ENCODE data around the gene RAB3A.
A peak's percentile ranks its signal among the peaks of the same experiment; 100 is the strongest.

The RAB3A gene

GRCh38 chr19:18204394-18205199 lies 755 bp upstream of the RAB3A start (continued):
- no peak for TF ChIP-seq ZFP3 (tag by site-specific recombination; IDR thresholded peaks at IDR 0.05; ENCODE audit: low read depth)
- no peak for TF ChIP-seq ZNF239 (tag by site-specific recombination; IDR thresholded peaks at IDR 0.05)
- no peak for TF ChIP-seq KLF1 (tag by site-specific recombination; IDR thresholded peaks at IDR 0.05)
- no peak for TF ChIP-seq SETDB1 (IDR thresholded peaks at IDR 0.05; ENCODE audit: insufficient read length, low read length)
- TF ChIP-seq ZNF221 (tag by site-specific recombination; IDR thresholded peaks at IDR 0.05; ENCODE audit: borderline replicate concordance): no peak
- no peak for TF ChIP-seq ZNF747 (tag by site-specific recombination; IDR thresholded peaks at IDR 0.05)
- TF ChIP-seq KLF8 (tag by site-specific recombination; IDR thresholded peaks at IDR 0.05): peak; percentile 83; the same call in 1 of the 2 replicates
- TF ChIP-seq ZNF133 (tag by site-specific recombination; IDR thresholded peaks at IDR 0.05): no peak
- no peak for TF ChIP-seq ZNF560 (tag by site-specific recombination; IDR thresholded peaks at IDR 0.05; ENCODE audit: borderline replicate concordance)
- no peak for TF ChIP-seq ZNF610 (tag by site-specific recombination; IDR thresholded peaks at IDR 0.05; ENCODE audit: borderline replicate concordance)
- no peak for TF ChIP-seq ZNF549 (tag by site-specific recombination; IDR thresholded peaks at IDR 0.05)
- no peak for TF ChIP-seq ZNF10 (tag by site-specific recombination; IDR thresholded peaks at IDR 0.05)
- TF ChIP-seq ZNF292 (tag by site-specific recombination; IDR thresholded peaks at IDR 0.05; ENCODE audit: borderline replicate concordance, low read depth): no peak
- no peak for TF ChIP-seq ZNF184 (tag by site-specific recombination; IDR thresholded peaks at IDR 0.05)
- no peak for TF ChIP-seq ZBTB21 (tag by site-specific recombination; IDR thresholded peaks at IDR 0.05)
- no peak for TF ChIP-seq PRDM4 (tag by site-specific recombination; IDR thresholded peaks at IDR 0.05)
- TF ChIP-seq ZNF366 (tag by site-specific recombination; conservative IDR thresholded peaks at IDR 0.05): peak; percentile 81
- TF ChIP-seq ZNF19 (tag by site-specific recombination; IDR thresholded peaks at IDR 0.05; ENCODE audit: low read depth): no peak
- TF ChIP-seq ZNF354C (tag by site-specific recombination; IDR thresholded peaks at IDR 0.05; ENCODE audit: borderline replicate concordance, low read depth): no peak
- no peak for TF ChIP-seq ZNF600 (tag by site-specific recombination; IDR thresholded peaks at IDR 0.05)
- TF ChIP-seq IKZF3 (tag by site-specific recombination; IDR thresholded peaks at IDR 0.05): peak; percentile 54; the same call in 1 of the 2 replicates
- no peak for TF ChIP-seq ZNF830 (tag by site-specific recombination; IDR thresholded peaks at IDR 0.05; ENCODE audit: low read depth)
- no peak for TF ChIP-seq ZNF555 (tag by site-specific recombination; conservative IDR thresholded peaks at IDR 0.05)
- TF ChIP-seq ZNF654 (tag by site-specific recombination; IDR thresholded peaks at IDR 0.05; ENCODE audit: low read depth): no peak
- TF ChIP-seq KLF7 (tag by site-specific recombination; IDR thresholded peaks at IDR 0.05; ENCODE audit: borderline replicate concordance): no peak; the same call in 1 of the 2 replicates
- TF ChIP-seq ZNF692 (tag by site-specific recombination; IDR thresholded peaks at IDR 0.05): no peak
- no peak for TF ChIP-seq ZNF518A (tag by site-specific recombination; conservative IDR thresholded peaks at IDR 0.05; ENCODE audit: low read depth)
- TF ChIP-seq PRDM6 (tag by site-specific recombination; IDR thresholded peaks at IDR 0.05): no peak
- TF ChIP-seq GLIS2 (tag by site-specific recombination; IDR thresholded peaks at IDR 0.05): peak; percentile 49

Data from HEK293 (cell line).